GM12878 (cell line): ENCODE measurements around the gene ITGAV. TPM values are rescaled to one million over a fixed set of nuclear protein-coding genes. Genes with fewer than 3 reads are reported as not detected.

Experiments
- ATAC-seq: fragments of 200-7000 bp; cut with Tn5 transposase; 3 replicates; pipeline ENCODE4 v1.9.1; 2020; ENCODE audit warnings: mild to moderate bottlenecking, moderate library complexity
- BruUV-seq: library from RNA; stranded (reverse); fragments of 400-500 nt; replicated peaks from 2 replicates; lab custom pipeline; 2021; lab: Mats Ljungman, UMichigan
- CTCF ChIA-PET: fragments of 300-600 bp; sonication (Branson Sonifier 250); formaldehyde crosslinking; extraction: SDS; loops from one replicate; lab custom pipeline; 2021; ENCODE audit warnings: inconsistent platforms; lab: Yijun Ruan, JAX
- POLR2A ChIA-PET: fragments of 350-600 bp; formaldehyde crosslinking; extraction: SDS; loops from one replicate; lab custom pipeline; 2021; ENCODE audit warnings: inconsistent platforms; lab: Charles Lee
- RAD21 ChIA-PET: fragments of 300-600 bp; sonication (Branson Sonifier 250); formaldehyde crosslinking; loops from one replicate; lab custom pipeline; 2023; ENCODE audit warnings: antibody characterized with exemption; ENCODE audit not compliant: unreplicated experiment; lab: Charles Lee
- SMC1A ChIA-PET: fragments of 300-600 bp; sonication (Branson Sonifier 250); formaldehyde crosslinking; loops from one replicate; lab custom pipeline; 2023; ENCODE audit not compliant: unreplicated experiment, uncharacterized antibody; lab: Charles Lee
- DNase-seq: peaks from one replicate; pipeline ENCODE4 v3.0.0-alpha.2; 2011; ENCODE audit warnings: low read depth, low spot score
- FAIRE-seq: peaks from 3 replicates; lab custom pipeline; 2011; peaks lifted over from hg19 to GRCh38; lab: Jason Lieb, UNC
- H2AFZ ChIP-seq: 2 replicates; pipeline ENCODE4 v1.6.0; 2011; ENCODE audit warnings: low read depth, low read length, control low read depth; ENCODE audit not compliant: control insufficient read depth
- H3K27ac ChIP-seq: 2 replicates; pipeline ENCODE4 v1.5.1; 2011; ENCODE audit warnings: control low read depth; ENCODE audit not compliant: control insufficient read depth, insufficient read depth
- H3K27me3 ChIP-seq, 2 experiments: replicated peaks in 1 of 2; 2 replicates each; pipeline versions ENCODE4 v1.6.0 to v1.6.1; 2011; ENCODE audit warnings: low read length in 1 of 2; ENCODE audit not compliant: control insufficient read depth in 2 of 2, insufficient read depth in 2 of 2
- H3K36me3 ChIP-seq, 2 experiments: 2 replicates each; pipeline ENCODE4 v1.5.1; 2011; ENCODE audit warnings: low read length in 1 of 2; ENCODE audit not compliant: control insufficient read depth in 2 of 2, insufficient read depth in 2 of 2
- H3K4me1 ChIP-seq: 2 replicates; pipeline ENCODE4 v1.6.1; 2011; ENCODE audit warnings: mild to moderate bottlenecking, low read length, moderate library complexity, mixed read lengths; ENCODE audit not compliant: control insufficient read depth, insufficient read depth
- H3K4me2 ChIP-seq: 2 replicates; pipeline ENCODE4 v1.6.0; 2011; ENCODE audit warnings: control low read depth; ENCODE audit not compliant: control insufficient read depth, insufficient read depth
- H3K4me3 ChIP-seq: fragments of 200-600 bp; sonication (generic); 2 replicates; pipeline ENCODE4 v1.5.1; 2016
- H3K79me2 ChIP-seq: 2 replicates; pipeline ENCODE4 v1.6.0; 2011; ENCODE audit warnings: low read length; ENCODE audit not compliant: control insufficient read depth, insufficient read depth
- H3K9ac ChIP-seq: 2 replicates; pipeline ENCODE4 v1.8.0; 2011; ENCODE audit warnings: low read length, control low read depth, mixed read lengths; ENCODE audit not compliant: control insufficient read depth, insufficient read depth
- H3K9me3 ChIP-seq: replicated peaks from 3 replicates; pipeline ENCODE4 v1.5.1; 2011; ENCODE audit warnings: mild to moderate bottlenecking, low read length; ENCODE audit not compliant: control insufficient read depth, insufficient read depth
- H4K20me1 ChIP-seq: 2 replicates; pipeline ENCODE4 v1.6.0; 2011; ENCODE audit not compliant: control insufficient read depth, insufficient read depth
- BACH1 ChIP-seq: fragments of 450-650 bp; IDR thresholded peaks from 2 replicates; pipeline ENCODE4 v1.6.1; 2017; ENCODE audit warnings: mild to moderate bottlenecking, borderline replicate concordance
- BHLHE40 ChIP-seq, 2 experiments: fragments of 450-650 bp in 1 of 2; IDR thresholded peaks; 2 replicates each; pipeline ENCODE4 v1.6.1; 2011 to 2017; ENCODE audit warnings: low read depth in 2 of 2, borderline replicate concordance in 1 of 2, improper control_type of control experiment in 1 of 2, low read length in 1 of 2, mild to moderate bottlenecking in 1 of 2
- CBX3 ChIP-seq: fragments of 200-600 bp; sonication (generic); IDR thresholded peaks from 2 replicates; pipeline ENCODE4 v1.6.1; 2016; ENCODE audit warnings: low read depth, borderline replicate concordance
- JUNB ChIP-seq: IDR thresholded peaks from 2 replicates; pipeline ENCODE4 v1.6.1; 2016; ENCODE audit warnings: antibody characterized with exemption, mild to moderate bottlenecking
- RUNX3 ChIP-seq: IDR thresholded peaks from 2 replicates; pipeline ENCODE4 v1.6.1; 2012; ENCODE audit warnings: low read length, inconsistent platforms
- WGBS: methylation state at CpG from one replicate; pipeline ENCODE4 v1.1.6; 2016; ENCODE audit warnings: low lambda C conversion rate; ENCODE audit not compliant: insufficient replicate concordance, insufficient coverage; ENCODE audit errors: missing lambda C conversion rate; 5-methylcytosine and 5-hydroxymethylcytosine counted together
- in situ Hi-C: fragments of 300-500 bp; cut with MboI; formaldehyde crosslinking; loops from 9 replicates; pipeline ENCODE4 v1.14.3; 2018; ENCODE audit warnings: mixed read lengths
- intact Hi-C: fragments of 100-400 bp; cut with micrococcal nuclease; formaldehyde crosslinking; loops from one replicate; pipeline ENCODE4 v1.14.2; 2022; ENCODE audit not compliant: unreplicated experiment
- polyA plus RNA-seq, 11 experiments: library from polyadenylated mRNA; depleted of rRNA in 4 of 11; unstranded in 6 of 11; stranded (reverse) in 5 of 11; fragments of >200 nt; fragmentation: Nextera tagmentation in 4 of 11; fragmentation: Illumina TruSeq in 1 of 11; extraction: Ambion mirVana in 4 of 11; extraction: Trizol in 1 of 11; gene quantifications; 1 replicate in 1 of 11; 2 replicates in 10 of 11; pipeline versions ENCODE4 v1.2.1 to v1.2.3, GENCODE V29; 2011 to 2016; ENCODE audit warnings: inconsistent platforms in 2 of 11, missing spikeins in 2 of 11, low read depth in 1 of 11
- total RNA-seq, 4 experiments: library from RNA; depleted of rRNA in 3 of 4; stranded (reverse); fragments of >200 nt in 3 of 4; fragmentation: Illumina TruSeq in 1 of 4; extraction: Trizol in 1 of 4; gene quantifications; 2 replicates each; pipeline versions ENCODE4 v1.2.1 to v1.2.3, GENCODE V29; 2013 to 2021
- TF ChIP-seq, protein P1 (sequence below): fragments of 150-350 bp; IDR thresholded peaks from 2 replicates; pipeline ENCODE4 v1.6.1; 2014; ENCODE audit warnings: mild to moderate bottlenecking, low read depth, low read length
- TF ChIP-seq, protein P2 (sequence below): fragments of 450-650 bp; IDR thresholded peaks from 2 replicates; pipeline ENCODE4 v1.6.1; 2016; ENCODE audit warnings: mild to moderate bottlenecking, moderate library complexity, borderline replicate concordance

Gene ITGAV
- total and polyA plus RNA-seq, 10 of the 15 experiments (the other 5 are each of a cell fraction or from before 2014, with no cell fraction given), result 2.1 to 10.8 (median 6.1) TPM

DNA sequence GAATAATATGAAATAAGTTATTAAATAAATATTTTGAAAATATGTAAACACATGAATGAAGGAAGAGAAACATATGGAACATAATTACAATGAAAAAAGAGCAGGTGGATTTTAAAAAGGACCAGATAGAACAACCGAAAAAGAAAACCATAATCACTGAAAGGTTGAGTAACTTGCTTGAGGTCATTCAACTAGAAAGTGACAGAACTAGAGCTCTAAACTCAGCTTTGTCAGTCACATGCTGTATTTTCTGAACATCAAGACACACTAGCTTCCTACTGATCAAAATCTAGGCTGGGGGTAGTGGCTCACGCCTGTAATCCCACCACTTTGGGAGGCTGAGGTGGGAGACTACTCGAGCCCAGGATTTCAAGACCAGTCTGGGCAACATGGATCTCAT lies 30.0 kb upstream of the ITGAV start:
- intact Hi-C loops, result no loop called here
- H3K4me2 ChIP-seq, result no peak overlapping the region; the same call in none of the 2 replicates
- no peak for TF ChIP-seq JUNB
- no peak for TF ChIP-seq BACH1
- TF ChIP-seq, protein P1, sequence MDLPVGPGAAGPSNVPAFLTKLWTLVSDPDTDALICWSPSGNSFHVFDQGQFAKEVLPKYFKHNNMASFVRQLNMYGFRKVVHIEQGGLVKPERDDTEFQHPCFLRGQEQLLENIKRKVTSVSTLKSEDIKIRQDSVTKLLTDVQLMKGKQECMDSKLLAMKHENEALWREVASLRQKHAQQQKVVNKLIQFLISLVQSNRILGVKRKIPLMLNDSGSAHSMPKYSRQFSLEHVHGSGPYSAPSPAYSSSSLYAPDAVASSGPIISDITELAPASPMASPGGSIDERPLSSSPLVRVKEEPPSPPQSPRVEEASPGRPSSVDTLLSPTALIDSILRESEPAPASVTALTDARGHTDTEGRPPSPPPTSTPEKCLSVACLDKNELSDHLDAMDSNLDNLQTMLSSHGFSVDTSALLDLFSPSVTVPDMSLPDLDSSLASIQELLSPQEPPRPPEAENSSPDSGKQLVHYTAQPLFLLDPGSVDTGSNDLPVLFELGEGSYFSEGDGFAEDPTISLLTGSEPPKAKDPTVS, result no peak
- TF ChIP-seq RUNX3, result peak; percentile 11; the same call in 1 of the 2 replicates
- no peaks in the 10 kb centered on the region for H3K27me3 ChIP-seq
- ChIA-PET RAD21 (interaction anchor here (0.6 kb wide), 1 partner anchor 679 kb away, joined by 3 read pairs; no protein-coding TSS in a partner anchor), POLR2A (interaction anchor here (0.5 to 1.1 kb wide), 2 partner anchors 20 to 23 kb away, joined by 3 read pairs; no protein-coding TSS in a partner anchor), SMC1A (interaction anchor here (0.6 to 1.9 kb wide), 4 partner anchors 11 to 70 kb away, joined by 3 to 5 read pairs (median 3); no protein-coding TSS in a partner anchor), CTCF (interaction anchor here (0.9 to 1.3 kb wide), 3 partner anchors 55 to 82 kb away, joined by 3 read pairs; no protein-coding TSS in a partner anchor)
- no peaks in the 10 kb centered on the region for H3K79me2 ChIP-seq
- in situ Hi-C loops, result no loop called here
- H3K27ac ChIP-seq, result no peak overlapping the region
- no peaks in the 10 kb centered on the region; the same call in 1 of the 2 replicates for H3K4me1 ChIP-seq
- H3K9ac ChIP-seq, result no peak overlapping the region
- WGBS, result 10% methylated on average over 3 of the region's 3 CpGs
- H2AFZ ChIP-seq, result no peak overlapping the region; the same call in 1 of the 2 replicates
- DNase-seq, result no peak
- peak; percentile 93 for ATAC-seq
- H3K9me3 ChIP-seq, result no peaks in the 10 kb centered on the region
- FAIRE-seq, result no peak
- H3K4me3 ChIP-seq, result no peak overlapping the region; the same call in 1 of the 2 replicates
- no peaks in the 10 kb centered on the region for H3K36me3 ChIP-seq
- BruUV-seq, result no TSS peak
- H4K20me1 ChIP-seq, result no peaks in the 10 kb centered on the region

DNA sequence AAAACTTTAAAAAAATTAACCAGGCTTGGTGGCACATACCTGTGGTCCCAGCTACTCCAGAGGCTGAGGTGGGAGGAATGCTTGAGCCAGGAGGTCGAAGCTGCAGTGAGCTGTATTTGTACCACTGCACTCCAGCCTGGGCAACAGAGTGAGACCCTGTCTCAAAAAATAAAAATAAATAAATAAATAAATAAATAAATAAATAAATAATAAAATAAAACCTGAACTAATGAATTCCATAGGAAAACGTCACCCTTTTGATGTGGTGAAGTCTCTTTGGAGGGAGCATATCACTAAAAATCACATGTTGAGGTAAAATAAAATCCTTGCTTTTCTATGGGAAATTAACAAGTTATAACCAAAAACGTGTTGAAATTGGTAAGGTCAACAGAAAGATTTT lies 29.6 kb upstream of the ITGAV start:
- no peaks in the 10 kb centered on the region for H3K36me3 ChIP-seq
- POLR2A ChIA-PET, result interaction anchor here (0.5 to 1.1 kb wide), 2 partner anchors 21 to 24 kb away, joined by 3 read pairs; no protein-coding TSS in a partner anchor
- H2AFZ ChIP-seq, result no peak overlapping the region; the same call in 1 of the 2 replicates
- H3K9ac ChIP-seq, result no peak overlapping the region
- no peak overlapping the region; the same call in 1 of the 2 replicates for H3K4me3 ChIP-seq
- H4K20me1 ChIP-seq, result no peaks in the 10 kb centered on the region
- H3K27ac ChIP-seq, result no peak overlapping the region
- no peaks in the 10 kb centered on the region; the same call in 1 of the 2 replicates for H3K4me1 ChIP-seq
- FAIRE-seq (no peak), DNase-seq (no peak), ATAC-seq (no peak; the same call in 2 of the 3 replicates)
- intact Hi-C loops, result no loop called here
- SMC1A ChIA-PET, result interaction anchor here (1.0 to 1.9 kb wide), 2 partner anchors 10 to 18 kb away, joined by 3 to 5 read pairs; no protein-coding TSS in a partner anchor
- CTCF ChIA-PET, result interaction anchor here (0.9 to 1.3 kb wide), 3 partner anchors 56 to 81 kb away, joined by 3 read pairs; no protein-coding TSS in a partner anchor
- RAD21 ChIA-PET, result no interaction called here
- no TSS peak for BruUV-seq
- 0% methylated on average over 3 of the region's 3 CpGs for WGBS
- no peaks in the 10 kb centered on the region for H3K79me2 ChIP-seq
- no peaks in the 10 kb centered on the region for H3K27me3 ChIP-seq
- H3K9me3 ChIP-seq, result no peaks in the 10 kb centered on the region
- in situ Hi-C loops, result no loop called here
- H3K4me2 ChIP-seq, result no peak overlapping the region; the same call in 1 of the 2 replicates
- TF ChIP-seq CBX3, result no peak
- TF ChIP-seq BHLHE40 (IDR thresholded peaks at IDR 0.05; ENCODE audit: borderline replicate concordance in 1 of 2, low read depth in 2 of 2, low read length in 1 of 2), result no peak
- TF ChIP-seq, protein P2, sequence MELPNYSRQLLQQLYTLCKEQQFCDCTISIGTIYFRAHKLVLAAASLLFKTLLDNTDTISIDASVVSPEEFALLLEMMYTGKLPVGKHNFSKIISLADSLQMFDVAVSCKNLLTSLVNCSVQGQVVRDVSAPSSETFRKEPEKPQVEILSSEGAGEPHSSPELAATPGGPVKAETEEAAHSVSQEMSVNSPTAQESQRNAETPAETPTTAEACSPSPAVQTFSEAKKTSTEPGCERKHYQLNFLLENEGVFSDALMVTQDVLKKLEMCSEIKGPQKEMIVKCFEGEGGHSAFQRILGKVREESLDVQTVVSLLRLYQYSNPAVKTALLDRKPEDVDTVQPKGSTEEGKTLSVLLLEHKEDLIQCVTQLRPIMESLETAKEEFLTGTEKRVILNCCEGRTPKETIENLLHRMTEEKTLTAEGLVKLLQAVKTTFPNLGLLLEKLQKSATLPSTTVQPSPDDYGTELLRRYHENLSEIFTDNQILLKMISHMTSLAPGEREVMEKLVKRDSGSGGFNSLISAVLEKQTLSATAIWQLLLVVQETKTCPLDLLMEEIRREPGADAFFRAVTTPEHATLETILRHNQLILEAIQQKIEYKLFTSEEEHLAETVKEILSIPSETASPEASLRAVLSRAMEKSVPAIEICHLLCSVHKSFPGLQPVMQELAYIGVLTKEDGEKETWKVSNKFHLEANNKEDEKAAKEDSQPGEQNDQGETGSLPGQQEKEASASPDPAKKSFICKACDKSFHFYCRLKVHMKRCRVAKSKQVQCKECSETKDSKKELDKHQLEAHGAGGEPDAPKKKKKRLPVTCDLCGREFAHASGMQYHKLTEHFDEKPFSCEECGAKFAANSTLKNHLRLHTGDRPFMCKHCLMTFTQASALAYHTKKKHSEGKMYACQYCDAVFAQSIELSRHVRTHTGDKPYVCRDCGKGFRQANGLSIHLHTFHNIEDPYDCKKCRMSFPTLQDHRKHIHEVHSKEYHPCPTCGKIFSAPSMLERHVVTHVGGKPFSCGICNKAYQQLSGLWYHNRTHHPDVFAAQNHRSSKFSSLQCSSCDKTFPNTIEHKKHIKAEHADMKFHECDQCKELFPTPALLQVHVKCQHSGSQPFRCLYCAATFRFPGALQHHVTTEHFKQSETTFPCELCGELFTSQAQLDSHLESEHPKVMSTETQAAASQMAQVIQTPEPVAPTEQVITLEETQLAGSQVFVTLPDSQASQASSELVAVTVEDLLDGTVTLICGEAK, result no peak
